Cardiac muscle cell (in vitro differentiated cells and primary cell): ENCODE data around the gene EFHC1. TPM values are rescaled to one million over a fixed set of nuclear protein-coding genes. Genes with fewer than 3 reads are reported as not detected.

Experiments used
- DNase-seq, 2 donors: peaks; one replicate each; pipeline versions ENCODE4 v3.0.0 to v3.0.0-alpha.2; 2010 to 2017; ENCODE audit warnings: low read depth in 1 of 2, low spot score in 1 of 2
- H3K27ac ChIP-seq: fragments of 200-600 bp; sonication (generic); 2 replicates; pipeline ENCODE4 v1.5.1; 2016
- H3K27me3 ChIP-seq: fragments of 200-600 bp; sonication (generic); 2 replicates; pipeline ENCODE4 v1.6.0; 2016; ENCODE audit warnings: control low read depth
- H3K36me3 ChIP-seq: fragments of 200-600 bp; sonication (generic); 2 replicates; pipeline ENCODE4 v1.5.1; 2016; ENCODE audit warnings: control low read depth
- H3K4me1 ChIP-seq: fragments of 200-600 bp; sonication (generic); 2 replicates; pipeline ENCODE4 v1.8.1; 2017; ENCODE audit warnings: low read depth, mild to moderate bottlenecking, mixed run types
- H3K4me3 ChIP-seq: fragments of 200-600 bp; sonication (generic); 2 replicates; pipeline ENCODE4 v1.5.1; 2016; ENCODE audit warnings: mild to moderate bottlenecking
- H3K9me3 ChIP-seq: fragments of 200-600 bp; sonication (generic); 2 replicates; pipeline ENCODE4 v1.5.1; 2017; ENCODE audit warnings: low read depth, mild to moderate bottlenecking, control low read depth
- CTCF ChIP-seq: IDR thresholded peaks from 2 replicates; pipeline ENCODE4 v1.5.1; 2012; ENCODE audit warnings: low read depth, mild to moderate bottlenecking, low read length
- polyA plus RNA-seq: library from polyadenylated mRNA; unstranded; fragments of >200 nt; fragmentation: Nextera tagmentation; extraction: Ambion mirVana; gene quantifications from 2 replicates; pipeline ENCODE4 v1.2.1, GENCODE V29; 2016
- total RNA-seq: library from RNA; depleted of rRNA; stranded (reverse); fragments of >200 nt; gene quantifications from 2 replicates; pipeline ENCODE4 v1.2.3, GENCODE V29; 2016

Gene EFHC1
- total and polyA plus RNA-seq, 2 experiments from 2014 or later: 21.0 to 22.7 TPM

GRCh38 chr6:52482903-52483670 is 62.9 kb downstream of the EFHC1 start:
- Histone ChIP-seq H3K36me3 (no peaks in the 10 kb centered on the region), H3K4me3 (no peak overlapping the region), H3K27me3 (no peaks in the 10 kb centered on the region), H3K4me1 (no peaks in the 10 kb centered on the region), H3K9me3 (no peaks in the 10 kb centered on the region), H3K27ac (no peak overlapping the region)
- no peak for TF ChIP-seq CTCF
- no peak for DNase-seq

GRCh38 chr6:52483671-52484003 is 63.5 kb downstream of the EFHC1 start:
- Histone ChIP-seq H3K9me3 (no peaks in the 10 kb centered on the region), H3K27ac (no peak overlapping the region)
- TF ChIP-seq CTCF: no peak

GRCh38 chr6:52489881-52490280 is 69.7 kb downstream of the EFHC1 start:
- DNase-seq: no peak

More at GRCh38 chr6:52483671-52484003, 63.5 kb downstream of the EFHC1 start:
- Histone ChIP-seq H3K36me3 (no peaks in the 10 kb centered on the region), H3K27me3 (no peaks in the 10 kb centered on the region), H3K4me3 (no peak overlapping the region), H3K4me1 (no peaks in the 10 kb centered on the region)
- no peak for DNase-seq

GRCh38 chr6:52491203-52492069 is 71.3 kb downstream of the EFHC1 start:
- no peaks in the 10 kb centered on the region for H3K27me3 ChIP-seq
- DNase-seq: no peak

More at GRCh38 chr6:52489881-52490280, 69.7 kb downstream of the EFHC1 start:
- TF ChIP-seq CTCF: no peak
- H3K9me3 ChIP-seq: no peaks in the 10 kb centered on the region
- no peak overlapping the region for H3K27ac ChIP-seq
- no peaks in the 10 kb centered on the region for H3K27me3 ChIP-seq
- no peak overlapping the region for H3K4me3 ChIP-seq
- H3K4me1 ChIP-seq: no peaks in the 10 kb centered on the region
- no peaks in the 10 kb centered on the region for H3K36me3 ChIP-seq

GRCh38 chr6:52493669-52494068 is 73.5 kb downstream of the EFHC1 start:
- TF ChIP-seq CTCF: no peak
- Histone ChIP-seq H3K4me1 (no peaks in the 10 kb centered on the region), H3K27ac (no peak overlapping the region), H3K27me3 (no peaks in the 10 kb centered on the region), H3K4me3 (no peak overlapping the region), H3K9me3 (no peaks in the 10 kb centered on the region), H3K36me3 (no peaks in the 10 kb centered on the region)
- no peak for DNase-seq

More at GRCh38 chr6:52491203-52492069, 71.3 kb downstream of the EFHC1 start:
- TF ChIP-seq CTCF: no peak
- no peaks in the 10 kb centered on the region for H3K9me3 ChIP-seq
- H3K4me3 ChIP-seq: no peak overlapping the region
- no peaks in the 10 kb centered on the region for H3K4me1 ChIP-seq
- H3K27ac ChIP-seq: no peak overlapping the region
- no peaks in the 10 kb centered on the region for H3K36me3 ChIP-seq
